Astrocyte (in vitro differentiated cells and primary cell): ENCODE data around the gene ABCG4.

Experiments
- CTCF ChIP-seq: IDR thresholded peaks from 2 replicates; pipeline ENCODE4 v1.5.1; 2011; ENCODE audit warnings: low read depth, mild to moderate bottlenecking, inconsistent platforms, low read length, moderate library complexity; ENCODE audit not compliant: insufficient read depth
- EZH2 ChIP-seq: IDR thresholded peaks from 2 replicates; pipeline ENCODE4 v1.6.1; 2012; ENCODE audit warnings: mild to moderate bottlenecking, low read length, inconsistent platforms; ENCODE audit not compliant: insufficient read depth

- TF ChIP-seq CTCF = no peak
- TF ChIP-seq EZH2 = no peak
These were observed 46.1 kb downstream of the ABCG4 start for GRCh38 chr11:119194811-119195440.
